ENCODE measurements around the gene TECR. TPM values are rescaled to one million over a fixed set of nuclear protein-coding genes. Genes with fewer than 3 reads are reported as not detected.

Gene TECR
- total RNA-seq, 1 experiment from 2014 or later, result 164 TPM

- Histone ChIP-seq H2AK5ac (ENCODE audit: insufficient read length, low read length) (peak overlapping the region; percentile 80), H3K4ac (ENCODE audit: low read depth, low read length) (no peak overlapping the region), H3K79me1 (ENCODE audit: insufficient read depth, low read depth, low read length, poor library complexity, severe bottlenecking) (peaks cover 7% of the 10 kb centered on the region), H3K9ac (ENCODE audit: extremely low read depth, insufficient read length, low read length) (no peak overlapping the region), H3K18ac (ENCODE audit: insufficient read length, low read depth, low read length) (peak overlapping the region; percentile 34), H3K27me3 (ENCODE audit: insufficient read depth, low read length) (no peaks in the 10 kb centered on the region), H3K4me2 (ENCODE audit: insufficient read depth, insufficient read length, low read length) (no peak overlapping the region), H4K8ac (replicated peaks; ENCODE audit: insufficient read length, low read depth, low read length) (no peak overlapping the region), H2BK15ac (ENCODE audit: low read depth, low read length) (no peak overlapping the region), H4K20me1 (ENCODE audit: control insufficient read depth, insufficient read depth, insufficient read length) (no peaks in the 10 kb centered on the region), H3K9me3 (ENCODE audit: control insufficient read depth, low read depth, low read length) (no peaks in the 10 kb centered on the region), H3K14ac (ENCODE audit: insufficient read depth, low read length) (no peak overlapping the region), H4K91ac (ENCODE audit: insufficient read length, low read depth, low read length) (no peak overlapping the region), H3K79me2 (ENCODE audit: insufficient read depth, low read length) (peaks cover 1% of the 10 kb centered on the region; the same call in 1 of the 2 replicates), H3K27ac (ENCODE audit: insufficient read length, low read depth, low read length) (no peak overlapping the region), H2AFZ (ENCODE audit: low read length) (no peak overlapping the region), H4K5ac (ENCODE audit: insufficient read length, low read depth, low read length) (no peak overlapping the region), H3K56ac (ENCODE audit: insufficient read length, low read depth, low read length) (no peak overlapping the region), H3K23me2 (ENCODE audit: insufficient read length, low read depth, low read length, poor library complexity, severe bottlenecking) (peaks cover 3% of the 10 kb centered on the region), H3K4me1 (ENCODE audit: insufficient read depth, low read length) (no peaks in the 10 kb centered on the region; the same call in 1 of the 2 replicates), H2BK120ac (ENCODE audit: low read depth, low read length, poor library complexity, severe bottlenecking) (no peak overlapping the region), H2BK12ac (ENCODE audit: insufficient read length, low read depth, low read length) (no peak overlapping the region), H3T11ph (ENCODE audit: low read length) (no peak overlapping the region), H2BK20ac (ENCODE audit: low read depth, low read length, poor library complexity, severe bottlenecking) (no peak overlapping the region), H2BK5ac (ENCODE audit: insufficient read length, low read length) (no peak overlapping the region), H3K23ac (ENCODE audit: insufficient read length, low read depth, low read length) (no peak overlapping the region)
- Mint-ChIP-seq H3K9me3 (no peaks in the 10 kb centered on the region), H3K4me3 (no peak overlapping the region; a peak in 1 of 5 replicates), H3K4me1 (peaks cover 20 to 41% of the 10 kb centered on the region in 2 experiments), H3K36me3 (ENCODE audit: insufficient read depth in 1 of 3, low read depth in 3 of 3) (no peaks in the 10 kb centered on the region; a peak in 3 of 7 replicates), H3K27ac (peak overlapping the region; percentile 34 to 87 (median 75); a peak in 5 of 7 replicates), H3K27me3 (ENCODE audit: low read depth) (no peaks in the 10 kb centered on the region)
- TF ChIP-seq CTCF (conservative IDR thresholded peaks at IDR 0.05), result no peak
- no CpG with 5 or more reads among the region's 12 CpGs for WGBS (ENCODE audit: extremely low coverage, insufficient read length, low lambda C conversion rate)
- peak; percentile 30 for DNase-seq
Measured at GRCh38 chr19:14555918-14556661, 26.7 kb downstream of the TECR start.

All from H9 (cell line).